GM13976 (cell line): ENCODE data around the gene DVL3.

ENCODE experiments used
- DNase-seq: peaks from one replicate; pipeline ENCODE4 v3.0.0; 2012; ENCODE audit warnings: low spot score
- in situ Hi-C: fragments of 300-500 bp; cut with MboI; formaldehyde crosslinking; loops from one replicate; pipeline ENCODE4 v1.12.0; 2022; ENCODE audit warnings: low sequenced_read_pairs, mixed read lengths, inconsistent platforms; ENCODE audit not compliant: unreplicated experiment
- TF ChIP-seq, protein P1 (sequence below): IDR thresholded peaks from 2 replicates; pipeline ENCODE4 v1.5.1; 2012; ENCODE audit warnings: borderline replicate concordance, mild to moderate bottlenecking; ENCODE audit not compliant: insufficient read depth; ENCODE audit errors: extremely low read depth, missing control alignments, control extremely low read depth

Gene DVL3

DNA sequence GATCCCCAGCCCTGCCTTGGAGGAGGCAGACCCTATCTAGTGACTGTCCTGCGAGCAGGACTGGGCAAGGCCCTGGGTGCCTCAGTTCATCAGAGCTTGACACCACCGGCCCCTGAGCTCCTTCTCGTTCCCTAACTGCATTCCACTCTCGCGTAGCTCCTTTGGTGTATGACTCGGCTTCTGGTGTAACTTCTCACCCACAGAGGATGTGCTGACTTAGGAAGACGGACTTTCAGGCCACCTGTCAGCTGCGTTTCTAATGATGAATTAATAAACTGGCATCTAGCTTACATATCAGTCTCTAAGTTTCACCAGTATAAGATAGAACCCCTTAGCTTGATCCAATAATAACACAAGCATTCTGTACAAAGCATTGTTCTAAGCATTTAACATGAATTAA is 48.3 kb downstream of the DVL3 start:
- TF ChIP-seq, protein P1, sequence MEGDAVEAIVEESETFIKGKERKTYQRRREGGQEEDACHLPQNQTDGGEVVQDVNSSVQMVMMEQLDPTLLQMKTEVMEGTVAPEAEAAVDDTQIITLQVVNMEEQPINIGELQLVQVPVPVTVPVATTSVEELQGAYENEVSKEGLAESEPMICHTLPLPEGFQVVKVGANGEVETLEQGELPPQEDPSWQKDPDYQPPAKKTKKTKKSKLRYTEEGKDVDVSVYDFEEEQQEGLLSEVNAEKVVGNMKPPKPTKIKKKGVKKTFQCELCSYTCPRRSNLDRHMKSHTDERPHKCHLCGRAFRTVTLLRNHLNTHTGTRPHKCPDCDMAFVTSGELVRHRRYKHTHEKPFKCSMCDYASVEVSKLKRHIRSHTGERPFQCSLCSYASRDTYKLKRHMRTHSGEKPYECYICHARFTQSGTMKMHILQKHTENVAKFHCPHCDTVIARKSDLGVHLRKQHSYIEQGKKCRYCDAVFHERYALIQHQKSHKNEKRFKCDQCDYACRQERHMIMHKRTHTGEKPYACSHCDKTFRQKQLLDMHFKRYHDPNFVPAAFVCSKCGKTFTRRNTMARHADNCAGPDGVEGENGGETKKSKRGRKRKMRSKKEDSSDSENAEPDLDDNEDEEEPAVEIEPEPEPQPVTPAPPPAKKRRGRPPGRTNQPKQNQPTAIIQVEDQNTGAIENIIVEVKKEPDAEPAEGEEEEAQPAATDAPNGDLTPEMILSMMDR, result no peak
- in situ Hi-C loops, result no loop called here
- no peak for DNase-seq

DNA sequence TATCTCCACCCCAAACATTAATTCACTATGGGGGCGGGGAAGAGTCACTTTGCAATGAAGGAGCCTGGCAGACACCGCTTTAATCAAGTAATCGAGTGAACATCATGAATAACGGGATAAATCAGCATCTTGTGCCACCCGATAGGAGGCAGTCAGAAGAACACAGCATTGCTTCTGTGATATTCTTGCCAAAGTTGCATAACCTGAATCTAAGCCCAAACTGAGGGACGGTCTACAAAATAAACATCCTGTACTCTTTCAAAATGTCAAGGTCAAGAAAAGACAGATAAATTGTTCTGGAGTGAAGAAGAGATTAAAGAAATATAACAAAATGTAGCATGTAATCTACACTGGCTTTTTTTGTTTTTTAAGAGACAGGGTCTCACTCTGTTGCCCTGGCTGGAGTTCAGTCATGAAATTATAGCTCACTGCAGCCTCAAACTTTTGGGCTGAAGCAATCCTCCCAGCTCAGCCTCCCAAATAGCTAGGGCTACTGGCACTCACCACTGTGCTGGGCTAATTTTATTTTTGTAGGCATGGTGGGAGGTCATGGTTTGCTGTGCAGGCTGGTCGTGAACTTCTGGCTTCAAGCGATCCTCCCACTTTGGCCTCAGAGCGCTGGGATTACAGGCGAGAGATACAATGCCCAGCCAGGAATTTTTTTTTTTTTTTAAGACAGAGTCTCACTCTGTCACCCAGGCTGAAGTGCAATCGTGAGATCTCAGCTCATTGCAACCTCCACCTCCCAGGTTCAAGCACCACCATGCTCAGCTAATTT is 54.2 kb downstream of the DVL3 start:
- in situ Hi-C loops, result no loop called here
- TF ChIP-seq, protein P1, result no peak
- DNase-seq, result no peak

DNA sequence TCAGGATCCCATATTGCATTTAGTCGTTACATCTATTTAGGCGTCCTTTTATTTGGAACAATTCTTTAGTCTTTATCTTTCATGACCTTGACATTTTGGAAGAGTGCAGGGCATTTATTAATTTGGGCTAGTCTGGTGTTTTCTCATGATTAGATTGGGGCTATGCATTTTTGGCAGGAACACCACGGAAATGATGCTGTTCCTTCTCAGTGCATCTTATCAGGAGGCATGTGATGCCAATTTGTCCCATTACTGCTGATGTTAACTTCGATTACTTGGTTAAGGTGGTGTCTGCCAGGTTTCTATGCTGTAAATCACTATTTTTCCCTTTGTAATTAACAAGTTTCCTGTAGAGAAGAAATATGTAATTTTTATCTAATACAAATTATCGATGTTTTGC is 56.1 kb downstream of the DVL3 start:
- DNase-seq, result no peak
- TF ChIP-seq, protein P1, result no peak
- in situ Hi-C loops, result no loop called here

DNA sequence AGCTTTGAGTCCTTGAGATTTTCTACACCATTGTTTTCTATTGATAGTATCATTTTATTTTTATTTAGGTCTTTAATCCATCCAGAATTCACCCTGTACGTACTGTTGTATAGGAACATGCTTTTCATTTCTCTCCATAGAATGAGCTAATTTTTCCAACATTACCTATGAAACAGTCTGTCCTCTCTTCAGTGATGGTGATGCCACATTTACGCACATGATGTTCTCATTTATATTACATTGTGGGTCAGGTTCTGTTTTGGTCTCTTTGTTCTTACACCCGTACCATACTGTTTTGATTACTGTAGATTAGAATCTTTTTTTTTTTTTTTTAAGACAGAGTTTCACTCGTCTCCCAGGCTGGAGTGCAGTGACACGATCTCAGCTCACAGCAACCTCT is 56.5 kb downstream of the DVL3 start:
- no peak for DNase-seq
- in situ Hi-C loops, result no loop called here
- TF ChIP-seq, protein P1, result no peak

DNA sequence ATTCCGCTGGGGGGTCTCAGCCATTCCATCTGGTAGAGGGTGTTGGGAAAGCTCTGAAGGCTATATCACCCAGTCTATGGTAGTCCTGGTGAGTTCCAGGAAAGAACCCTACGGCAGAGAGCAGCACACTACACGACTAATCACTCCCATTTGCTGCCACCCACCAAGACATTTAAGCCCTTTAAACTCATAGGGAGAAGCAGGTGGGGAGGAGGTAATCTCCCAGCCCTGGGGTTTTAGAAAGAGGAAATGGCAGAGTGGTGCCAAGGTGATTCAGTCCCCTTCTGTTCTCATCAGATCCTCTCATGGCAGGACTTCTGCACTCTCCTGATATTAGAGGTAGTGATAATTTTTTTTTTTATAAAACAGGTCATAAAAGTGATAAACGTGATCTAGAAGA is 63.6 kb downstream of the DVL3 start:
- DNase-seq, result no peak
- in situ Hi-C loops, result no loop called here
- TF ChIP-seq, protein P1, result no peak

DNA sequence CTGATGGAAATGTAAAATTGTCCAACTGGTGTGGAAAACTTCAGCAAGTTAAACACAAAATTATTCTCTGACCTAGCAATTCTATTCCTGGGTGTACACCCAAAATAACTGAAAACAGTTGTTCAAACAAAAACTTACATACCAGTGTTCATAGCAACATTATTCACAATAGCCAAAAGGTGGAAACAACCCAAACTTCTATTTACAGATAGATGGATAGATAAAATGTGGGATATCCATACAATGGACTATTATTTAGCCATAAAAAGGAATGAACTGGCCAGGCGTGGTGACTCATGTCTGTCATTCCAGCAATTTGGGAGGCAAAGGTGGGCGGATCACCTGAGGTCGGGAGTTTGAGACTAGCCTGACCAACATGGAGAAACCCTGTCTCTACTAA is 67.3 kb downstream of the DVL3 start:
- TF ChIP-seq, protein P1, result no peak
- DNase-seq, result no peak
- in situ Hi-C loops, result no loop called here
